Fibroblast of the conjunctiva (primary cell): ENCODE results near the gene LANCL2.
"Not testable (repeated sequence)": the region's sequence is repeated elsewhere in the genome, so short reads cannot be mapped to it uniquely, and the experiment has no call there.

Source experiments
- DNase-seq: peaks from one replicate; pipeline ENCODE4 v3.0.0-alpha.2; 2010; ENCODE audit warnings: low read depth

LANCL2 gene

DNA sequence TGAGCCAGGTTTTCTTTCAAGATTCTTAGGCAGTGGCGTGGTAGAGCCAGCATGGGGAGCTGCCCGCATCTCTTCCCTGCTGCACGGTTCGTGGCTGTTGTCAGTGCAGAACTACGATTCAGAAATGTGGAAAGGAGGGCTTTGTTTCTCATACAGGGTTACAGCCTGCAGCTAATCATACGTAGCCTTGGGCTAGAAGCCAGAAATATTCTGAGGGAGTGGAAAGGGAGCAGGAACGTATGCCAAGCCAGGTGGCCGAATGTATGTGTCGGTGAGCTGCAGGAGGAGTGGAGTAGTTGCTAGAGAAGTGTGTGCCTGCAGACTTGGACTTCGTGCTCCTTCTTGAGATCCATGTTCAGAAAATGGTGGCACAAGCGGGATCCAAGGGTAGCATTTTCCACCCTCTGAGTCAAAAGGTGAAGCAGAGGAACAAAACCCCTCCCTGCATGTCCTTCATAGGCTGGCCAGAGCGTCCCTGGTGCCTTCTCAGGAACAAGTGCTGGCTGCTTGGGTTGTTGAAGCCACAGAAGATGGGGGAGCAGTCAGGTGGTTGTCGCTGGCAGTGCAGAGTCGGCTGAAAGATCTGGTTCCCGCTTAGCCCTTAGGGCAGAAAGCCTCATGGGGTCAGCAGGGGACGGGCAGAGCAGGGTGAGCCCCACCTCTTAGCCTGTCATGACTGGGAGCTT lies 40.9 kb downstream of the LANCL2 start:
- no peak for DNase-seq

DNA sequence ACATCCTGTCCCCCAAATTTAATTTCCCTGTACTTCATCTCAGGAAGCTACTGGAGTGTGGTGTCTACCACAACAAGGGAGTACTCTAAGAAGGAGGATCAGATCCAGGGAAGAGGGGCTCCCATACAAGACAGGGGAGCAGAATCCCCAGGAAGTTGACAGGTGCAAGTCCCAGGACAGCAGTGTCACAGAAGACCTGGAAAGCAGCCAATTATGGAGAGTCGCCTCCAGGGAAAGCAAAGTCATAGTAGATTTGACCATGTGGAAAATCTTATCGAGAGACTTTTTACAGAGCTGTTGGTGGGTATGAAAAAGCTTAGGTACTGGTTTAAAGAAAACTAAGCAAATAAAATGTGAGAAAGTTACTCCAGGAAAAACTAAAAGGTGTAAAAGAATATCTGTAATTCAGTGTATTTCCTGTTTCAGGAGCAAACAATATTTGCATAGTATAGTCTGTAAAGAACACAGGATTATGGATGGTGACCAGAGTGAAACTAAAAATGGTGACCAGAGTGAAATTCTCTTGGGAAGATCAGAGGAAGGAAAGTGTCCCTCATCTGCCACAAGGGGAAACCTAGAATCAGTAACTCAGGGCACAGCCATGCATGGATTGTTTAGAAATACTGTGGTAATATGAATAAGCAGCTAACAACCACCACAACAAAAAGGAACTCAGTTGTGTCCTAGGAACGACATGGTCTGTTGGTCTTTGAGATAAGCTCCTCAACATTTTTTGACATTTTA lies 44.5 kb downstream of the LANCL2 start:
- no peak for DNase-seq

DNA sequence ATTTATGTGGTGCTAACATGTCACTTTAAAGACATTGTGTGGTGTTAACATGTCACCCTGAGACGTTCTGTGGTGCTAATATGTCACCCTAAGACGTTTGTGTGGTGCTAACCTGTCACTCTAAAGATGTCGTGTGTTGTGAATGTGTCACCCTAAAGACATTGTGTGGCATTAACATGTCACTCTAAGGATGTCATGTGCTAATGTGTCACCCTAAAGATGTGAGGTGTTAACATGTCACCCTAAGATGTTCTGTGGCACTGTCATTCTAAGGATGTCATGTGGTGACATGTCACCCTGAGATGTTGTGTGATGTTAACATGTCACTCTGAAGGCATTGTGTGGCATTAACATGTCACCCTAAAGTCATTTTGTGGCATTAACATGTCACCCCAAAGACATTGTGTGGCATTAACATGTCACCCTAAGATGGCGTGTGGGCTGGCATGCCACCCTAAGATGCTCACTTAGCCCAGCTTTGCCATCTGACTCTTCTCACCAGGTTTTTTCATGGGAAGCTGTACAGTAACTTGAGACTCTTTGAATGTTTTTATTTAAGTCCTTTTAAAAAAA lies 45.6 kb downstream of the LANCL2 start:
- no peak for DNase-seq

DNA sequence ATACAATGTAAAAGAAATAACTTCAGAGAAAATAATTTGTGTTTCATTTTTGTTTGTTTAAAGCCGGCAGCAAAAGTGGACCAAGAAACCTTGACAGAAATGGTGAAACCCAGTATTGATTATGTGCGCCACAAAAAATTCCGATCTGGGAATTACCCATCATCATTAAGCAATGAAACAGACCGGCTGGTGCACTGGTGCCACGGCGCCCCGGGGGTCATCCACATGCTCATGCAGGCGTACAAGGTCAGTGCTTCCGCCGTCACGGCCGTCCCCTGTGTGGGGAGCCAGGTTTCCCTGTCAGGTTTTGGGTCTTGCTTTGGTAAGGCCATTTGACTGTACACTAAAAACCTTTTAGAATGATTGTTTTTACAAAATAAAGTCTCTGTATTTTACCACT lies 46.7 kb downstream of the LANCL2 start:
- no peak for DNase-seq

DNA sequence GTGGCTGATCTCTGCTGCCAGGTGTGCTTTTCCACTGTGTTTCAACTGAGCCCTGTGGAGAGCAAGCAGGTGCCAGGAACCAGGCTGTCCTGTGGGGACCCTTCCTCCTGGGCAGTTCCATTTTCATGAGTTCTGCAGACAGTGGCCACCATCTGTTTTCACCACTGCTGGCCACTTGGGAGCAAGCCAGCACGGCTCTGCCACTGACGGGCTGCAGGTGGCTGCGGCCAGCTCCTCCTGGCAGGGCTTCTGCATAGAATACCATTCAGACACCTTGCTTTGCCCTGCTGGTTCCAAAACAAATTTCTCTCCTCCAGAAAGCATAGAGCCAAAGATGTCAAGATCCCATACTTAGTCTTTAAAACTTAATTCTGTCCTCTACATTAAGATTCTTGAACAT lies 48.3 kb downstream of the LANCL2 start:
- no peak for DNase-seq

DNA sequence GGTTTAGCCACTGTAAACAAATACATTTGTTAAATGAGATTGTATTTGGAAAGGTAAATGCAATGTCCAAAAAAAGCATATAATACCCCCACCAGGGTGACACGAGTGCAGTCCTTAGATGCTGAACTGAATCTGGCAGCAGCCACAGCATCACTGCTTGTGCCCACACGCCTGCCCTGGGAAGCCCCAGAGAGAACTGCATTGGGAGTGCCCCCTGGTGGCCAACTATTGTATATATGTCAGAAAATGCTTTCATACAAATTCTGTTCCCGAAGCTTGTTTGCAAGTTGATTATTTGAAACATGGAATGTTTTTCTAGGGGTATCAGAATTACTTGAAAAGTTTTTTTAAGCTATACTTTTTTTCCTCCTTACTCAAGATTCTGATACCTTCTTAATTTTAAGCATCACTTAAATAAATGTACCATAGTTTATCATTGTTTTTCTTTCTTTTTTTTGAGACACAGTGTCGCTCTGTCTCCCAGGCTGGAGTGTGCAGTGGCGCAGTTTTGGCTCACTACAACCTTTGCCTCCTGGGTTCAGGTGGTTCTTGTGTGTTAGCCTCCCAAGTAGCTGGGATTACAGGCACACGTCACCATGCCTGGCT lies 50.1 kb downstream of the LANCL2 start:
- DNase-seq, result peak; percentile 53

DNA sequence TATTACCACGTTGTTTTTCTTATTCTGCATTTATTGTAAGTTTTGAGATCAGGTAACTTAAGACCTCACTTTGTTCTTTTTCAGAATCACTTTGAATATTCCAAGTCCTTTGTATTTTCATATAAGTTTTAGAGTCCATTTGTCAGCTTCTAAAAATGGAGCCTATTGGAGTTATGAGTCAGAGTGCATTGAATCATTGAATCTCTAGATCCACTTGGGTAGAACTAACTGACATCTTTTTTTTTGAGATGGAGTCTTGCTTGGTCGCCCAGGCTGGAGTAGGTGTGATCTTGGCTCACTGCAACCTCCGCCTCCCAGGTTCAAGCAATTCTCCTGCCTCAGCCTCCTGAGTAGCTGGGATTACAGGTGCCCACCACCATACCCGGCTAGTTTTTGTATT lies 52.3 kb downstream of the LANCL2 start:
- DNase-seq, result not testable (repeated sequence)

DNA sequence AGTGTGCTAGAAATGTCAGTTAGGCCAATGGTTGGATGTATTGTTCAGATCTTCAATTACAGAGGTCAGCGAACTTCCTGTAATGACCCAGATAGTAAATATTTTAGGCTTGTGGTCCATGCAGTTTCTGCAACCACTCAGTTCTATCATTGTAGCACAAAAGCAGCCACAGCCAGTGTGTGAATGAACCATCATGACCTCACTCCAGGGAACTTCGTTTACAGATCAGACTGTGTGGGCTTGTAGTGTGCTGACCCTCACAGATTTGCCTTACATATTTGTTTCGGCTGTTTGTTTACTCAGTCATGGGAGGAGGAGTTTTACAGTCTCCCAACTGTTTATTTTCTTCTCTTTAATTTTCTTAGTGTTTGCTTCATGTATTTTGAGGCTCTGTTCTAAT lies 55.4 kb downstream of the LANCL2 start:
- no peak for DNase-seq

DNA sequence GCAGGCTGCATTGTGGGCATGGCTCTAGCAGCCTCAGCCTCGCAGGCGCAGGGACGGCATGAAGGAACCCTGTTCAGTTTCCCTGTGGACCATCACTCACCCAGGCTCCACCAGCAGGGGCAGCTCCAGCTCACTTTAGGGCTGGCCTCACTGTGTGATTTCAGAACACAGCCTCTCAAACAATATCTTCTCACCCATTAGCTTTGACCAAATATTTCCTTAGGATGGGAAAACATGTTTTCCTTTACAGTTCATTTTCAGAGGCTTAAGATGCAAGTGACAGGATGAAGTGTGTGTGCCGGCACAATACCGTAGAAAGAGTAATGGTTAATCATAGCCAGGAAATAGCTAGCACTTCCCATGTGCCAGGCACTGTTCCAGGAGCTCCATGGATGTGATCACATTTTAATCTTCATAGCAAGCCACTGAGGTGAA lies 58.2 kb downstream of the LANCL2 start:
- DNase-seq, result no peak

DNA sequence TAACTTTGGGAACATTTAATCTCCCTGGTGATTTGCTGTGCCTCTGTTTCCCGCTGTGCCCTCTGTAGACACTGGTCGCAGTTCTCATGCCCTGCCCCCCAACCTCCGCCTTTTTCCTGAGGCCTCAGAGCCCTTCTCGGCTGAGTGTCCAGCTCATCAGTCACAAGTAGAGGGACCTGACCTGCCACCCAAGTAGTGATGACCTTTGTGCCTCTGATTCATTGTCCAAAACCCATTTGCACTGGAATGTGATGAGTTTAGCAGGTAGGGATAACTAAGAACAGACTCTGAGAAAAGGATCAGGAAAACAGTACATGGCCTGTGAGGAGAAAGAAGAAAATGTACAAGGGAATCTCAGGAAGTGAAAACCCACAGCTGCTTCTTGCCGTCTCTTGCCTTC lies 58.8 kb downstream of the LANCL2 start:
- no peak for DNase-seq

DNA sequence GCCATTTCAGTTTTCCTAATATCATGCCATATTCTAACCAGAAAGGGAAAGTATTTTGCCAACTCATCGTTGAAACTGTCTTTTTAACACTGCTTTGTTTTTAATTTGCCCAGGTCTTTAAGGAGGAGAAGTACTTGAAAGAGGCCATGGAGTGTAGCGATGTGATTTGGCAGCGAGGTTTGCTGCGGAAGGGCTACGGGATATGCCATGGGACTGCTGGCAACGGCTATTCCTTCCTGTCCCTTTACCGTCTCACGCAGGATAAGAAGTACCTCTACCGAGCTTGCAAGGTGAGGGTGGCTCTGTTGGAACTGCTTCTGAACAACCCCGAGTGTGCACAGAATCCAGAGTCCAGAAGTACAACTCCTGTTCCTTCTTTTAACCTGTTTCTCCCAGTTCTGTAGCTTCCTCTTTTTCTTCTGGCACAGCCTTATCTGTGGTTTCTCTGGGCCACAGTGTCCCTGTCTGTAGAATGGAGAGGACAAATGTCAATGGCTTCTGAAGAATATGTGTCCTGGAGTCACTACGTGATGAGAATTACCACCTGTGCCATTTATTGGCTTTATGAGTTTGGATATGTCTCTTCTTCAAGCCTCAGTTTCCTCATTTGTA lies 60.1 kb downstream of the LANCL2 start:
- DNase-seq, result no peak

DNA sequence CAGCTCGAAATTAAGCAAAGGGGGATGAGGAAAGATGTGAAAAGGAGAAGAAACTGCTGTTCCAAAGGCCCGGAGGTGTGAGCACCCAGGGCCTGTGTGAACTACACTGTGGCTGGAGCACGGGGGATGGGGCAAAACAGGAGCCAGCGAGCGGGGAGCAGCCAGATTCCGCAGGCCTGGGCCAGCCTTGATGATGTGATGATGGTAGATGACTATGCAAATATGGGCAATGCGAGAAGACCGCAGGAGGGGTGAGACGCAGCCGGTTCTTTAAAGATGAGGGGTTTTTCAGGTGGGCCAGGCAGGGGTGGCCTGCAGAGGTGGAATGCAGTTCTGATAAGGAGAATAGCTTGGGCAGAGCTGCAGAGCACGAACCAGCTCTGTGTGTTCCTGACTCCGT lies 61.5 kb downstream of the LANCL2 start:
- DNase-seq, result no peak

DNA sequence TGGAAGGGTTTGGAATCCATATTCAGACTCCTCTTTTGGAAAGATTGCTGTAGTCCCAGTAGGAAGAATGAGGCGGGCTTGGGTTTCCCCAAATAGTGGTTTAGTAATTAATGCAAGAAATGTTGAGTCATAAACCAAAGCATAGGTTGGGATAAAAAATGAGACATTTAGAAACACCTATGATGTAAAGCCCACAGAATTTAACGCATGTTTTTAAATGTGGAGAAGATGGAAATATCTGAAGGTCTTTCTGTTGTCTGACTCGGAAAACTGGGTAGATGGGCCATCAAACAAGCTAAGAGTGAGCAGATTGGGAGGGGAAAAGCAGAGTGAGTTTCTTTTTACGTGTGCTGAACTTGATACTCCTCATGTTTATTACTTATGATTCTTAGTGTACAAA lies 62.2 kb downstream of the LANCL2 start:
- no peak for DNase-seq

DNA sequence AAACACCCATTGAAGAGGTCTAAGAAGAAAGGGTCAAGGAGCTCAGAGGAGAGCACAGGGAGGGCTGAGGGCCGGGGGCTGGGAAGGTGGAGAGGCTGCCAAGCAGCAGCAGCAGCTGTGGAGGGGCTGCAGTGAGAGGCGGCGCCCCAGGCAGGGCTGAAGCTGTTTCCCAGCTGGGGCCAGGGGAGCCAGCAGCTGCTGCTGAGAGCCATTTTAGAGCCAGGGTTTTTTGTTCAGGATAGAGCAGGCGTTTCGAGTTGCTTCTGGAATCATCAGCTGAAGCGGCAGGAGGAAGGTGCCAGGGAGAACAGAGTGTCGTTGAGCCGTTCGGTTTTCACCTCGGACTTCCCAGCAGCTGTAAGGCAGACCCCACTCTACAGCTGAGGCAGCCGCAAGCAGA lies 62.7 kb downstream of the LANCL2 start:
- DNase-seq, result no peak

DNA sequence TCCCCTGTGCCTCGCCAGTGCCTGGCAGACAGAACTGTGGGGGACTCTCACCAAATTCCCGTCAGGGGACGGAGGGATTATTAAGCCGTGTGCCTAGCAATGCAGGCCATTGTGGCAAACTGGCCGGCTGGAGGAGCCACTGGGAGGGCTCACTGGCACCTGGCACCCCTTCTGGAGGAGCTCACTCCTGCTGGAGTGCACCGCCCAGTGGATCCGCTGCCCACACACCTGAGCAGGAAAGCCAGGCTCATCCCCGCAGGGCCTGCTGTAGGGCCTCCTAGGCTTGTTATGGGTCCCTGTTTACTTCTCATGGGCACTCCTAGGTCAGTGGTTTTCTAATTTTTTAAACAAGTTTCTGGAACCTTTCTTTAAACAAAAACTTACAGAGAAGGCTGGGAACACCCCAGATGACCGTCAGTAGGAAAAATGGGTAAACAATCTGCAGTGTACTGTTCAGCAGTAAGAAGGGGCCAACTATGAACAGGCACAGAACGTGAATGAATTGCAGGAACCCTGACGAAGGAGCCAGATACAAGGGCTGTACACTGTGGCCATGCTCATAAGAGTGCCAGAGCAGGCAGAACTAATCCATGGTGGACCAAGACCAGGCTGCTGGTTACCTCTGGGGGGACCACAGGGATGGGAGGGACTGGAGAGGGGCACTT lies 64.8 kb downstream of the LANCL2 start:
- no peak for DNase-seq

DNA sequence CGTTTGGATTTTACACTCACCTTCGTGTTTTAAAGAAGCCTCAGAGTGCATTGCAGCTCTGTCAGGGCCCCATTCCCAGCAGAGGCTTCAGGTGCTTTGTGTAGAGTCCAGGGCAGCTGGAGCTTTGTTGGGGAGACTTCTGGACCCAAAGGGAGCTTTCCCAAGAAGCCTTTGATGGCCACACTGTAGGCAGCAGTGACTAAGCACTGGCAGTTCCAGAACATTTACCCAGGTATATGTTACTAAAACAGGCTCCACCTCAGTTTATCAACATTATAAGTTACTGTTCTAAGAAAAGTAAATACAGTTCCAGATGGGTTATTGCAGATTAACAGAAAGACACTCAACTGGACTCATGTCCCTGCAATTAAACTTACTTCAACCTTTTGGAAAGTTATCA lies 66.8 kb downstream of the LANCL2 start:
- no peak for DNase-seq

DNA sequence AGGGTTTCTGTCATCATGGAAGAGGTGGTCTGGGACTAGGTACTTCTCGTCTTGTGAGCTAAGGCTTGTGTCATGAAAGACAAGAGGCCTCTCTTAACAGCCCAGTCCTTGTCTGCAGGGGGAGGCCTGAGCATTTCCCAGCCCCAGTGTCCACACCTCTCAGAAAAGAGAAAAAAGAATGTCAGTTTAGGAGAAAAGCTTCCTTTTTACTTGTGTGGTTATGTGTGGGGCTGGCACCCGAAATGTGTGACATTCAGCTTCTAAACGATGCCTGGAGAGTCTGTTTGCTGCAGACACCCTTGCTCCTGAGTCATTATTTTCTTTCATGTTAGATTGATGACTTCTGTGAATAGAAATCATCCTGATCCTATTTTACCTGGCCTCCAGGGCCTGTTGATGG lies 67.4 kb downstream of the LANCL2 start:
- no peak for DNase-seq

DNA sequence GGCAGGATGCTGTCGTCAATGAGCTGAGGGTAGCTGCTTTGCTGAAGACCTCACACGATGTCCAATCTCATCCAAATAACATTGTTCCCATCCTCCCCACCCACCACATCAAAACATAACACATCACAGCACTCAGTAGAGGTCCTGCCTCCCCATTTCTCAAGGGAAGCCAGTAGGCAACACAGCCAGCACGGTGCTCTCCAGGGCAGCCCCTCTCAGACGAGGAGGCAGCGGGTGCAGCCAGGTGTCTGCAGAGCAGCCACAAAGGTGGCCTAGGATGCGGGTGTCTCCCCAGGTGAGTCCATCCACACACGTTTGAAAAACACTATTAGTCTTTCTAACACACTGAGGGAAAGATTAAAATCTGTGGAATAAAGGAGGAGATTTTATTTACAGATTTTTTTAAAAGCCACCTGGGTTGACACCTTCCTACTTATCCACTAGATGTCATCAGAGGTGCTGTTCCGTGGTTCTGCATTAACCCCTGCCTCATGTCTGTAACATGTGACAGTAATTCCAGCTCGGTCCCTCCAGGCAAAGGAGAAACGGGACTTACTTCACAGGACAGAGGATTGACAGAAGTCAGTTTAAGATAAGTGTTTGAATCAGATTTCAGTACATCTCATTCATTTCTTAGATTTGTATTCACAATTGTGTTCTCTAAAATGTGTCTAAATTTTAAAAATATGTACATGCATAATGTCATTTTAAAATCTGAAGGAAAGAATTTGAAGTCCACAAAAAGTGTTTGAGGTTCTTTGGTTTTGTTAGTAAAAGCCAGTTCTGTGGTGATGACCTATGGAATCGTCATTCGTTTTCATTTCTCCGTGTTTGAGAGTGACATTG lies 68.0 kb downstream of the LANCL2 start:
- DNase-seq, result peak; percentile 20

DNA sequence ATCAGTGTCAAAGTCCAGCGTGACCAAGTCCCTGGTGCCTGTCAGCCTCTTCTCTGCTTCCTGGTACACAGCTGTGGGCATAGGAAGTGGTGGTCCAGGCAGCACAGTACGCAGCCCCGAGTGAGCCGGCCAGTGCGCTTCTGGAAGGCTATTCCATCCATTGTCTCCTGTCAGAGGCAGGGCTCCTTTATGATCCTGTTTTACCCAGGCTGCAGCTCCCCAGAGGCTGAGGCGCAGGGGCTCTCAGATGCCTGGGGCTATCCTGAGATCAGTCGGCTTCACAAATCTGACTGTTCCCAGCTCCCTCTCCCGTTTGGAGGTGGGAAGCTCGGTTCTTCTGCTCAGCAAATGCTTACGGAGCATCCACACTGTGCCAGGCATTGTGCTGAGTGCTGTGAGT lies 70.3 kb downstream of the LANCL2 start:
- DNase-seq, result no peak

DNA sequence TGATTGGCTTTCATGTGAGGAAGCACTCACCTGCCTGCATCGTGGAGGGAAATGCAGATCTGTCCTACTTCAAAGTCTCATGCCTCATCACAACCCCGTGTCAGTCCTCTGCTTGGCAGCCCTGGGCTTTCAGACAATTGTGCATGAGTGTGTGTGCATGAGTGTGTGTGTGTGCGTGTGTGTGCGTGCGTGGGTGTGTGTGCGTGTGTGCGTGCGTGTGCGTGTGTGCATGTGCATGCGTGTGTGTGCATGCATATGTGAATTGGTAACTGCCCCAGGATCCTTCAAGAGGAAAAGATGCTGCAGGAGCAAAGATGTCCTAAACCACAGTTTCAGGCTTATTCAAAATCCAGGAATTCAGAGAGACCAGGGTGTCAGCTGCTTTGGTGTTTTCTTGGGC lies 71.3 kb downstream of the LANCL2 start:
- no peak for DNase-seq

DNA sequence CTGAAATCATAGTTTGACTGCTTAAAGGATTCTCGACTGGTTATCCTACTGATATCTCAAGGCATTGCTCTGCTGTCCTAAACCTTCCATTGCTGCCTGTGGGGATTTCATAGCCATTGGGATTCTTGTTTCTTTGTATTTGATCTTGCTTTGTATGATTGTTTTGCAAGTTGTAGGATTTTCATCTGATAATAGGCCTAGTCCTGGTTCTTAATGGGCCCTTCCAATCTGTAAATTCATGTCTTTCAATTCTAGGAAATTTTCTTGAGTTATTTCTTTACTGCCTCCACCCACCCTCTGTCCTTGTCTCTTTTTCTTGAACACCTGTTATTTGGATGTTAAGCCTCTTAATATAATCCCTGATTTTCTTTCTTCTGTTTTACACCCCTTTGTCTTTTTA lies 72.2 kb downstream of the LANCL2 start:
- DNase-seq, result no peak
